Urinary bladder (tissue), 4 donors: ENCODE data around the gene IHH. TPM values are rescaled to one million over a fixed set of nuclear protein-coding genes. Genes with fewer than 3 reads are reported as not detected.

Experiments used
- DNase-seq: peaks from one replicate; pipeline ENCODE4 v3.0.0-alpha.2; 2015; ENCODE audit errors: extremely low spot score
- H3K27ac ChIP-seq: one replicate; pipeline ENCODE4 v1.5.1; 2013; ENCODE audit warnings: low read depth, mild to moderate bottlenecking, moderate library complexity
- H3K36me3 ChIP-seq: one replicate; pipeline ENCODE4 v1.6.1; 2013; ENCODE audit warnings: mild to moderate bottlenecking, moderate library complexity; ENCODE audit not compliant: insufficient read depth
- H3K4me1 ChIP-seq: one replicate; pipeline ENCODE4 v1.6.1; 2013; ENCODE audit warnings: mild to moderate bottlenecking, moderate library complexity; ENCODE audit not compliant: insufficient read depth
- H3K4me3 ChIP-seq: one replicate; pipeline ENCODE4 v1.5.1; 2013; ENCODE audit warnings: low read depth, low read length
- WGBS: extraction: QIAGEN DNeasy Blood & Tissue Kit; methylation state at CpG from one replicate; pipeline ENCODE4 v1.1.7; 2013; 5-methylcytosine and 5-hydroxymethylcytosine counted together
- polyA plus RNA-seq: library from polyadenylated mRNA; stranded (reverse); fragments of 200-250 nt; gene quantifications from one replicate; pipeline ENCODE4 v1.2.3, GENCODE V29; 2013
- total RNA-seq: library from RNA; depleted of rRNA; stranded (reverse); fragments of >200 nt; gene quantifications from one replicate; pipeline ENCODE4 v1.2.3, GENCODE V29; 2014
- donor health status: healthy with polysubstance abuse.
- donor health status: healthy.

IHH gene
- total and polyA plus RNA-seq, 2 donors: 0.13 TPM; not detected in 1

- no peaks in the 10 kb centered on the region for H3K4me1 ChIP-seq
- H3K36me3 ChIP-seq: no peaks in the 10 kb centered on the region
- DNase-seq: no peak
- no peak overlapping the region for H3K4me3 ChIP-seq
- H3K27ac ChIP-seq: no peak overlapping the region
These were observed 24.1 kb upstream of the IHH start for GRCh38 chr2:219084791-219085190.

- 59% methylated on average over 5 of the region's 5 CpGs for WGBS
- Histone ChIP-seq H3K4me3 (no peak overlapping the region), H3K27ac (no peak overlapping the region), H3K36me3 (no peaks in the 10 kb centered on the region), H3K4me1 (no peaks in the 10 kb centered on the region)
- no peak for DNase-seq
These were observed 21.7 kb upstream of the IHH start for GRCh38 chr2:219082332-219082958.

- DNase-seq: no peak
- H3K4me1 ChIP-seq: no peaks in the 10 kb centered on the region
- H3K27ac ChIP-seq: no peak overlapping the region
- H3K4me3 ChIP-seq: no peak overlapping the region
- no peaks in the 10 kb centered on the region for H3K36me3 ChIP-seq
These were observed 21.1 kb upstream of the IHH start for GRCh38 chr2:219081701-219082331.

- no peak overlapping the region for H3K4me3 ChIP-seq
- no peak for DNase-seq
- H3K36me3 ChIP-seq: no peaks in the 10 kb centered on the region
- no peak overlapping the region for H3K27ac ChIP-seq
- 80% methylated on average over 7 of the region's 7 CpGs for WGBS
- no peaks in the 10 kb centered on the region for H3K4me1 ChIP-seq
These were observed 20.4 kb upstream of the IHH start for GRCh38 chr2:219081096-219081495.

GRCh38 chr2:219079417-219079816 is 18.7 kb upstream of the IHH start:
- H3K4me1 ChIP-seq: no peaks in the 10 kb centered on the region
- H3K27ac ChIP-seq: no peak overlapping the region
- DNase-seq: no peak
- 86% methylated on average over 2 of the region's 2 CpGs for WGBS
- no peak overlapping the region for H3K4me3 ChIP-seq
- H3K36me3 ChIP-seq: no peaks in the 10 kb centered on the region

GRCh38 chr2:219078951-219079350 is 18.2 kb upstream of the IHH start:
- Histone ChIP-seq H3K4me1 (no peaks in the 10 kb centered on the region), H3K27ac (no peak overlapping the region), H3K36me3 (no peaks in the 10 kb centered on the region), H3K4me3 (no peak overlapping the region)
- WGBS: 97% methylated on average over 4 of the region's 4 CpGs
- no peak for DNase-seq

- 87% methylated on average over 3 of the region's 3 CpGs for WGBS
- Histone ChIP-seq H3K4me3 (no peak overlapping the region), H3K4me1 (no peaks in the 10 kb centered on the region), H3K36me3 (no peaks in the 10 kb centered on the region), H3K27ac (no peak overlapping the region)
- DNase-seq: no peak
These were observed 17.4 kb upstream of the IHH start for GRCh38 chr2:219078126-219078525.

- Histone ChIP-seq H3K4me3 (no peak overlapping the region), H3K4me1 (no peaks in the 10 kb centered on the region), H3K27ac (no peak overlapping the region), H3K36me3 (no peaks in the 10 kb centered on the region)
- 97% methylated on average over 3 of the region's 3 CpGs for WGBS
- DNase-seq: no peak
These were observed 15.5 kb upstream of the IHH start for GRCh38 chr2:219076253-219076652.

- DNase-seq: no peak
- H3K27ac ChIP-seq: no peak overlapping the region
- no peaks in the 10 kb centered on the region for H3K4me1 ChIP-seq
- no peak overlapping the region for H3K4me3 ChIP-seq
- peaks cover 2% of the 10 kb centered on the region for H3K36me3 ChIP-seq
- 50% methylated on average over 14 of the region's 14 CpGs for WGBS
These were observed 12.8 kb upstream of the IHH start for GRCh38 chr2:219073413-219074129.

- Histone ChIP-seq H3K4me1 (no peaks in the 10 kb centered on the region), H3K4me3 (no peak overlapping the region), H3K27ac (no peak overlapping the region), H3K36me3 (peaks cover 2% of the 10 kb centered on the region)
- WGBS: 85% methylated on average over 9 of the region's 9 CpGs
- DNase-seq: no peak
These were observed 12.1 kb upstream of the IHH start for GRCh38 chr2:219072741-219073250.

- peaks cover 2% of the 10 kb centered on the region for H3K36me3 ChIP-seq
- WGBS: 68% methylated on average over 6 of the region's 6 CpGs
- no peak for DNase-seq
- H3K4me1 ChIP-seq: no peaks in the 10 kb centered on the region
- H3K27ac ChIP-seq: no peak overlapping the region
- no peak overlapping the region for H3K4me3 ChIP-seq
These were observed 10.6 kb upstream of the IHH start for GRCh38 chr2:219071131-219071816.

GRCh38 chr2:219065484-219065883 is 4.8 kb upstream of the IHH start:
- H3K36me3 ChIP-seq: peaks cover 2% of the 10 kb centered on the region
- peaks cover 3% of the 10 kb centered on the region for H3K4me1 ChIP-seq
- no peak overlapping the region for H3K4me3 ChIP-seq
- no peak overlapping the region for H3K27ac ChIP-seq
- WGBS: 63% methylated on average over 1 of the region's 1 CpG
- DNase-seq: no peak

- 56% methylated on average over 6 of the region's 6 CpGs for WGBS
- H3K36me3 ChIP-seq: no peaks in the 10 kb centered on the region
- H3K4me1 ChIP-seq: peaks cover 4% of the 10 kb centered on the region
- no peak for DNase-seq
- no peak overlapping the region for H3K4me3 ChIP-seq
- no peak overlapping the region for H3K27ac ChIP-seq
These were observed 1.4 kb upstream of the IHH start for GRCh38 chr2:219062081-219062480.
